GM21381 (cell line): ENCODE measurements around the gene LRMDA.

Experiments
- ATAC-seq: cut with Tn5 transposase; IDR thresholded peaks from one replicate; pipeline ENCODE4 v1.9.1; 2021; ENCODE audit warnings: mild to moderate bottlenecking, moderate library complexity; ENCODE audit not compliant: unreplicated experiment

LRMDA gene

DNA sequence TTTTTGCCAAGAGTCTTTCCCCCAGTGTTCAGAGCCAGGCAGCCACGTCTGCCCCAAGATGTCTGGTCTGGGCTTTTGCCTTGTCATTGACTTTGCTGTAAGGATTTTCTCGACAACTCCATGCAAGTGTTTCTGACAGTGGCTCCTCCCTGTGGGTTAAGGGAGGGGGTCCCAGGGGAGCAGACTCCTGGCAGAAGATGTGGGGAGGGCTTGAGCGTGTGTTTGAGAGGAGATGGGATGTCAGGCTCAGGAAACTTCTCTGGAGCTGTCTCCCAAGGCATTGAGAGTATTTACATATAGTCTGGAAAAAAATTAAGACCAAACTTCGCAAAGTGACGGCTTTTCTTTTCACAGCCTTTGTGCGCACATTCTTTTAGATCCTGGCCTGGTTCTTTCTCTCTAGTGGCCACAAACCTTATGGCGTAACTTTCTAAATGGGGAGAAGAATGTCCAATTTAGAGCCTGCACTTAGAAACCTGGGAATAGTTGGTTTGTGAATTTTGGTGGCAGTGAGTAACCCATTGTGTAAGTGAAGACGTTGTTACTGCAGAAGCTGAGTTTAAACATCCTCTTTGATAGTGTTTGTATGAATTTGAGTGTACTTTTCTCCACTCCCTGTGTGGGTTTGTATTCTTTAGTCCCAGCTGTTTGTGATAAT, 201.5 kb downstream of the LRMDA start:
- ATAC-seq, result no peak

DNA sequence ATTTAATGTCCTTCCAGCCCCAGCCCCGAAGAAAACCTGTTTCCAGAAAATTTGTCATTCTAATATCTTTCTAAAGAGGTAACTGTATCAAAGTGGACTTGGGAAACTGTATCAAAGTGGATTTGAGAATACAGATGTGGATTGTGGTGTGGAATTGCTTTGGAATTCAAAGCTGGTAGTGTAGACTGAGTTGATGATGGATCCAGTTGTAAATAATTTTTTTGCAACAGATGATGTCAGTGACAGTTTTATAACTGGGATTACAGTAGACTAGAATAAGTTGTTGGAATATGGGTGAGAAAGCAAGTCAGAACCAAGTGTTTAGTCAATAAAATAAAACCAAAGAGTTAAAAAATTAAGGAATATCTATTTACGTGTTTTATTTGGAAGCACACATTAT, 202.1 kb downstream of the LRMDA start:
- ATAC-seq, result no peak

DNA sequence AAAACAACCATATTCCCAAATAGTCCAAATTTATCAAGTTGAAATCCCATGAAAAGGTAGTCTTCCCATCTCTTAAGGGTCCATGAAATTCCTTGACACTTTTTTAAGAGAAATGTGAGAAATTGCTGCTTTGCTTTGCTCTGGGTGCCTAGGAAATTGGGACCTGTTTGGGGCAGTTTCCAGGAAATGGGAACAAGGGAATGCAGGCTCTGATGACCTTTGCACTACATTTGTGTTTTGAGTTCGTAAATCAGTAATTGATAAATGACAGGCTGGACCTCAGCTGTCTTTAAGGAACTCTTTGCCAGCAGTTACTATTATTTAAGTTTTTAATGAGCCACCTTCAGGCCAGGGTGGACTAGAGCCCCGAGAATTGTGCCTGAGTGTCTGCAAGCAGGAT, 203.5 kb downstream of the LRMDA start:
- ATAC-seq, result no peak

DNA sequence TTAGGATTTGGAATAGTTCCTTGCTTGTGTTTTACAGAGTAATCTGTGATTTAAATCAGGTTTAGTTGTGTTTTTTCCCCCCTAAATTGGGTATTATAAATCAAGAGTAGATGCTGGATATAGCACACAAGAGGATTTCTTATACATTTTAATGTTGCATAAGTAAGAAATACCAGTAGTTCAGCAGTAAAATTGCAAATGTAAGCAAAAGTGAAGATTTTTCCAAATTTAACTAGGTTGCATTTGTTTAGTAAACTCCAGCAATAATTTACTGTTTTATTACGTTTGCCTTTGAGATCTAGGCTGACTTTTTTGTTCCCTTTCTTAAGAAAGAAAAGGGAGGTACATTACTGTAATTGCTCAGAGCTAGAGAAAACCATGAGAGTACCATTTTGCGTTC, 207.3 kb downstream of the LRMDA start:
- no peak for ATAC-seq

DNA sequence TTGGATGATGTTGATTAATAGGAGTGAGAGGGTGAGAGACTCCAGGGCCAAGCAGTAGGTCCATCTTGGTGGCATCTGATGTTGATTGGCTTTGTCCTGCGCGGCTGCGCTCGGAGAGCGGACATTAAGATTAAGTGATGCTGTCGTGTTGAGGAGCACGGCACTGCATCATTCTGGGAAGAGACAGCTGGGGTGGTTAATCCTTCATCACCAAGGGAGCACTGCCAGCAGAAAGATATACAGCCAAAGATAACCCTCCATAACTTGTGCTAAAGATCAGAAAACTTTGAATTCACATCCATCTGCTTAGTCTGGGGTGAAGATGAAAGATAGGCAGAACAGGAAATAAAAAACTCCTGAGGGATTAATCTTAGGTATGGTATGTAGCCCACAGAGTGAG, 208.3 kb downstream of the LRMDA start:
- ATAC-seq, result no peak

DNA sequence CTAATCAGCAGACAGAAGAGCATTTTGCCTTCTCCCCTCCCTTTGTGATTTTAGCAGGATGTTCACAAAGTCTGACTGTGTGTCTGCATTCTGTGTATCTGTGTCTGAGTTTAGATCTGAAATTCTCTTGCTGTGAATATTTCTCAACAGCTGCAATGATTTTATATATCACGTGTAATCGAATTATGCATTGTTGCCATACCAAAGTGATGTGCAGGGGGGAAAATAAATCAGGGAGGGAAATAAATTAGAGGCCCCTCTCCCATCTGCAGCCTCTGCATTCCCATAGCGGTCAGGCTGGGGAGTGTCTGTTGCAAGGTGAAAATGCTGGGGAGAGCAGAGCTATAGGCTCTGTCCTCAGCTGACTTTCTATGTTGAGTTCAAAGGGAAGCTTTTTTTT, 209.0 kb downstream of the LRMDA start:
- ATAC-seq, result no peak

DNA sequence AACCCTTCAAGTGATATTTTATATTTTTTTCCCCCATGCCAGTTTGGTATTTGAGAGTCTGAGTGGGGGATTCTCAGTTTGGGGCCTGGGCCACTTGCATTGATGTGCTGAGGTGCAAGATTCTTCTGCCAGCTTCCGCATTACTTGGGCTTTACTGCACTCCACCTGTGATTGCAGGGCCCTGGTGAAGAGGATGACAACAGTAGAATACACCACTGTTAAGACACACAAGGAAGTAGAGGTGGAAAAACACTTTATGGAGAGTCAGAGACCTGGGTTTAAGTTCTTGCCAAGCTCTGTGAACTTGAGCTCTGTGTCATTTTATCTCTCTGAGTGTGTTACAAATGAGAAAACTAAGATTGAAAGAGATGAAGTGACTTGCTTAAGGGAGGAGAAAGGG, 209.4 kb downstream of the LRMDA start:
- ATAC-seq, result no peak

DNA sequence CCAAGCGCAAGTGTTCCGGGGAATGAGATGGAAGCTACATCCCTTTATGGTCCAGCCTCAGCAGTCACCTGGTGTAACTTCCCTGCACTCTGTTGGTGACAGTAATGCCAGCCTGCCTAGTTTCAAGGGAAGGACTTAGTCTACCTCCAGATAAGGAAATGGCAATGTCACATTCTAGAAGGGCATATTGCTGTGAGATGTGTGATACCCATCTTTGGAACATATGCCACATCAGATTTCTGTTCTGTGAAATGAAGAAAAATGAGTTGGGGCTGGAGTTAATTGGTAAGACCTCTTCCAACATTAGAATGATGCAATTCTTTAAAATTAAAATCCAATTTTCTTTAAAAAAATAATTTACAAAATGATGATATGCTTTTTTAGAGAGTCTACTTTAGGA, 212.0 kb downstream of the LRMDA start:
- no peak for ATAC-seq

DNA sequence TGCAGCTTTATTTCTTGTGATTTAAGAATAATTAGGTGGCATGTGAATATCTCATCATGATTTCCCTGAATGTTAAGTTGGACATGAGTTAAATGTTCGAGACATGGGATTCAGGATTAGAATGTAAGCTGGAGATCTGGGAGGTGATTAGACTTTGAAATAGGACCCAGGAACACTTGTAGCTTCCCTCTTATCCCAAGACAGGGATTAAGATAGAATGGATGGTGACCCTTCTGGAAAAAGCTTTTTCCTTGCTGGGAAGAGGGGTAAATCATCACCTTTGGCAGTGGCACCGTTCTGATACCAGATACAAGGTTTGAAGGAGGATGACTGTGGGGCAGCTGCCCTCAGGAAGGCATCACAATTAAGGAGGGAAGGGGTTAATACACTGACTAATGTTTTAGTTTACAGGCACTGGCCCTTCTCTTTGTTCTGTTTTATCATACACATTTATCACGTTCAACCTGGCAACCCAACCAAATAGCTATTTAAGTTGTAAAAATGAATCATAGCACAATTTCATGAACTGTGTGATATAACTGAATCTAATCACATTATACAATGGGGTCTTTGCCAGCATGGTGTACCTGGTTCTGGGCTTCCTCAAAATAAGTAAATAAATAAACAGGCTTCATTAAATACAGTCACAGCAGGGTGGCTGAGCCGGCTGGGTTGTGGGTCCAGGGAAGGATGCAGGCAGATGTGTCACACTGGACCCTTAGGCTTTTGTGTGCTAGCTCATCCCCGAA, 212.7 kb downstream of the LRMDA start:
- ATAC-seq, result no peak

DNA sequence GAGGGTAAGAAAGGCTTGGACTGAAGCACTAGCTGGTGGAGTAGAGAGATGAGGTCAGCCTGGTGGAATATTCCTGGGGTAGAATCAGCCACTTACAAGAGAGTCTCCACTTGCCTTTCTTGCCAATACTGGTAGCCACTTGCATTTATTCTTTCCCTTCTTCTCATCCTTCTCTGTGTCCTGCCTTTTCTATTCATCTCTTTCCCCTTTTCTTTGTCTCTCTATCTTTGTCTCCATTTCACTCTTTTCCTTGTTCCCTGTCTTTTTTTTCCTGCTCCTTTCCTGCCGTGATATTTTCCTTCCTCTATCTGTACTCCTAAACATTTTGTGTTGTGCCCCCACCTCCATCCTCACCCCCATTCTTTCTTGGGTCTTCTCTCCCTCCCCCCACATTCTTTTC, 214.3 kb downstream of the LRMDA start:
- no peak for ATAC-seq

DNA sequence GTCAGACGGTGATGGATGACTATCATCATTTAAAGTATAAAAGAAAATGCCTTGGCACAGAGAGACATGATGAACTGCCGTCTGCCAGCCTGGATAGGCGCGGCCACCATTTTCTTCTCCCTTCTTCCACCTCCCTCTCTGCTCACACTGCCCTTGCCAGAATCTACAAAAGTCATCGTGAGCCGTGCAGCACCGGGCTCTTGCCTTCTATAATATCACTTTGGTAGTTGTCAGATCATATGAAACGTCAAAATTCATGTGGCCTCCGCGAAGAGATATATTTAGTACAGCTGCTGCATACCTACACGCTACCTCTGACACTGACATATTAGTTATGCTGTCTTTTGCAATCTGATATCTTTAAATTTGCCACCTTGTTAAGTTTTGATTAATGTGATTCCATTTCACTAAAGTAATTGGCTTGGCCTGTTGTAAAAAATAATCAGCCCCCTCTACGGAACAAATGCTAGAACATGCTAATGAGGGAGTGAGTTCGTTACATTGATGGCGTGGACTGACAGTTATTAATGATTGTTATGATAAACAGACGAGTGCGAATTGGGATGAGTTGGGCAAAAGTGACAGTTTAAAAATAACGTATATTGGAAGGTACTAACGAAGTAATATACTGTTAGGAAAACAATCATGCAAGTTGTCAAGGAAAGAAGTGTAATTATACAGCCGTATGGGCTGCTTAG, 214.9 kb downstream of the LRMDA start:
- ATAC-seq, result no peak

DNA sequence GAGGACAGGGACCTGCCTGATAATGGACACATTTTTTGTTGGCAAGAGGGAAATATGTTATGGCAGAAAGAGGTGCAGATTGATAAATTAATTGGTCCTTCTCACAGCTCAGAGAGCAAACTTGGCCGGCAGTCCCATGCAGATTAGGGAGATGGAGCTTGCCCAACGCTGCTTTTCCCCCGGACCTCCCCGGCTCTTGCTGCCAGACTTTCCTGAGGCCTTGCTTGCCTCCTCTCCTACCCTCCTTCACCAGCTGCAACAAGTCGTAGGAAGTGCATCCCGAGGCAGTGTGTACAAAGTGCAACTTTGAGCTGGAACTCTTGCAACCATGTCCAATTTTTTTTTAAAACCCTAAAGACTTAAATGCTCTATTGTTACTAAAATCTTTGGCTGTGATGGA, 215.5 kb downstream of the LRMDA start:
- no peak for ATAC-seq

DNA sequence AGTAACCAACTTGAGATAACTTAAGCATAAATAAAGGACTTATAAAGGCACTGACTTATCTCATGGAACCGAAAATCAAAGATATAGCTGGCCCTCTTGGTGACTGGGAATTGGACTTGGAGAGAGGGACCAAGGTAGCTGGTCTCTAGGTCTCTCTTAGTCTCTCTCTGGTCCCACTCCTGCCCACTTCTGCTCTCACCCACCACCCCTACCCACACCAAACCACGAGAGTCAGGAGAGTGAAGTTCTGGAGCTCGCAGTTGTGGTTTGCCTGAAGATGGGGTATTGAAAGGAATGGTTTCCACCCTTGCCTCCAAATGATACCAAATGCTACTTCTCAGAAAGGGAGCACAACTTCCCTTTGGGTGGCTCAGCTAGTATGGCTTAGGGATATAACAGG, 216.3 kb downstream of the LRMDA start:
- no peak for ATAC-seq

DNA sequence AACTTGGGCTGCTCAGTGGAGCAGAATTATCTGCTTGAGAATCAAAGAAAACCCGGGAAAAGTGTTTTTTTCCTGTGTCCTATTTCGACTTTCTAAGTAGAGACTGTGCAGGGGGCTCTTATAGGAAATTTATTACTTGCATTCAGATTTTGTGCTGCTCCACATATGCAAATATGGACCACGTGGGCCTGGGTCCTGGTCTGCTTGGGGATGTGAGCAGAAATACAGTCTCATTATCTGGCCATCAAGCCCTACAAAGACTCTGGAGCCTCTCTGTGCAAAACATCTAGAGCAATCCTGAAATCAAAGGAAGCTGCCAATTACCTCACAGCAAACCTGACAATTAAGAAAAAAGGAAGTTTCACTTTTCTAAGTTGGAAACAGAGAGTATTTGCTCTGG, 216.9 kb downstream of the LRMDA start:
- ATAC-seq, result no peak

DNA sequence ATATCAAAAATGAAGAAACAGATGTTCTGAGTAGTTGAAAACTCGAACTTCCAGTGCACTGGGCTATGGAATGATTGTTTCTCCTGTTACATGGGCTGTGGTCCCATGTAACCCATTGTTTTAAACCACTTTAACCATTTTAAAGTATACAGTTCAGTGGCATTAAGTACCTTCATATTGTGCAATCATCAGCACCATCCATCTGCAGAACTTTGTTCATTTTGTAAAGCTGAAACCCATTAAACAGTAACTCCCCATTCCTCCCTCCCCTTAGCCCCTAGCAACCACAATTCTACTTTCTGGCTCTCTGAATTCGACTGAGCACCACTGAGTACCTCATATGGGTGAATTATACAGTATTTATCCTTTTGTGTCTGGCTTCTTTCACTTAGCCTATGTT, 217.4 kb downstream of the LRMDA start:
- no peak for ATAC-seq

DNA sequence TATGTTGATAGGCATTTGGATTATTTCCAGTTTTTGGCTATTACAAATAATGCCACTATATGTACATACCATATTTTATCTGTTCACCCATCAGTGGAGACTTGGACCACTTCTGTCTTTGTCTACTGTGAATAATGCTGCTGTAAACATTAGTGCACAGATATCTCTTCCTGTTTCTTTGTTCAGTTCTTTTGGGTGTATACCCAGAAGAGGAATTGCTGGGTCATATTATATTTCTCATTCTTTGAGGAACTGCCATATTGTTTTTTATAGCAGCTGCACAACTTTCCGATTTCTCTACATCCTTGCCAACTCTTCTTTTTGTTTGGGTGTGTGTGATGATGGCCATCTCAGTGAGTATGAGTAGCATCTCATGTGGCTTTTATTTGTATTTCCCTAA, 218.0 kb downstream of the LRMDA start:
- no peak for ATAC-seq

DNA sequence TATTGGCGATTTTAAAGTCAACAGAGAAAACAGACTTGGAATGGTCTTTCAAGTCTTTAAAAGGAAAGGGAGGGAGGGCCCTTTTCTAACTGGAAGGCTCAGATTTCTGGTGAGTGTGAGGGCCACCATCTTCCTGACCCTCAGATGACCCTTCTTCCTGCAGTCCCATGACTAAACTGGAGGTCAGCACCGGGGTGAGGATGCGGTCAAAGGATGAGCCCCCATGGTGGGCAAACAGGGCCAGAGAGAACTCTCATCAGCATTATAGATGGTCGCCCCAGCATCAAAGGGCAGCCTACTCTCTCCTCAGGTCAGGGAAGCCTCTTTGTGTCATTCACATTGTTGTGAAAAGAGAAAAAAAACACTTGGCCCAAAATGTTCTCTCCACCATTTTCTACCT, 219.2 kb downstream of the LRMDA start:
- ATAC-seq, result no peak

DNA sequence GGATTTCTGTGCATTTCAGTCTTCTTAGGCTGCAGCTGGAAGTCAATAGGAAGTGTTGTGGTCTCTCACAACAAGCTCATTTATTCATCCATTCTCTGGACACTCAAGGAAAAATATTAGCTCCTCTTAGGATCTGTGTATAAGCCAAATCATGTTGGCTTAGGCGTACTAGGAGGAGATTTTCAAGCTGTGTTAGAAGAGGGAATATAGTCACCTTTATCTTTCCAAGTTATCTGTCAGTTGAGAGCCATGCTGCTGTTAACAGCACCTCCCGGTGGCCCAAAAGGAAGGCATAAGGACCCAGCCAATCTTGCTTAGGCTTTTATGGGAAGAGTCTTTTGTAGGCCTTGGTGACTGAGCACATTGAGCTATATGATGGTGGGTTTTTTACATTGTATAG, 220.0 kb downstream of the LRMDA start:
- no peak for ATAC-seq

DNA sequence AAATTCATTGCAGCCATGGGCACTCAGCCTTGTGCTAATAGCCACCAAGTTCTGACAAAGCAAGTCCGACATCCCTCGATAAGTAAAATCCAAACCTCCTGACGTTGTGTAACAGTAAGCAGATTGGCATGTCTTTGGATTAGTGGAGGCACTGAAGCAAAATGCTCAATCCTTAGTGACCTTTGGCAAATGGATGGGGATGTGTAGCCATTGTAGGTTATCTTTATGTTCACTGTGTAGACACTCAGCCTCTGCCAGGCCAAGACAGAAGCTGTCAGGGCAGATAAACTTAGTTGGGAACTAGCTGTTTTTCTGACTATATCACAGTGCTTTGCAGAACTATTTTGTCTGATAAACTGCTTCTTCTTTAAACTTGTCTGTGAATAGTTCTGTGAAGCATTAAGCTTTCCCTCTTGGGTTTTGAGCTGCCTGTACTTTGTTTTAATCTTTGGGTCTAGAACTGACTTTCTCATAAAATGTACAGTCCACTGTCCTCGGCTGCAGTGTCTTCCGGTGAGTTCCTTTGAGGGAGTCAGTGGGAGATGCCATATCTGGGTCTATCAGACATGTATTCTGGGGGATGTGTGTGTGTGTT, 220.8 kb downstream of the LRMDA start:
- no peak for ATAC-seq

DNA sequence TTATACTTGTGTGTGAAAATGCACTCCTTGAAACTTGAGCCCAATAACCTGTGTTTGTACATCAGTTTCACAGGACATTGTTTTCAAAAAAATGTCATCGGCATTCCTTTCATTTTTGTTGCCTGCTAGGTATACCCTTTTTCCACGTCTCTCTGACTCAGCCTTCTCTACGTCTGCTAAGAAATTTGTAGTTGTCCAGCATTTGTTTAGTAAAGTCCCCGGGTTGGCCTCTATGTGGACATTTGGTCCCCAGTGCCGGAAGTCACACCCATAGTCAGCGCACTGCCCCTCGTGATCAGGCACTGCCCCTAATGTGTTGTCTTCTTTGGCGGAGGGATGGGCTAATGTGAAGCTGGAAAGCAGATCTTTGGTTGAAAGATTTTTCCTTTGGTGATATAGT, 222.3 kb downstream of the LRMDA start:
- no peak for ATAC-seq

DNA sequence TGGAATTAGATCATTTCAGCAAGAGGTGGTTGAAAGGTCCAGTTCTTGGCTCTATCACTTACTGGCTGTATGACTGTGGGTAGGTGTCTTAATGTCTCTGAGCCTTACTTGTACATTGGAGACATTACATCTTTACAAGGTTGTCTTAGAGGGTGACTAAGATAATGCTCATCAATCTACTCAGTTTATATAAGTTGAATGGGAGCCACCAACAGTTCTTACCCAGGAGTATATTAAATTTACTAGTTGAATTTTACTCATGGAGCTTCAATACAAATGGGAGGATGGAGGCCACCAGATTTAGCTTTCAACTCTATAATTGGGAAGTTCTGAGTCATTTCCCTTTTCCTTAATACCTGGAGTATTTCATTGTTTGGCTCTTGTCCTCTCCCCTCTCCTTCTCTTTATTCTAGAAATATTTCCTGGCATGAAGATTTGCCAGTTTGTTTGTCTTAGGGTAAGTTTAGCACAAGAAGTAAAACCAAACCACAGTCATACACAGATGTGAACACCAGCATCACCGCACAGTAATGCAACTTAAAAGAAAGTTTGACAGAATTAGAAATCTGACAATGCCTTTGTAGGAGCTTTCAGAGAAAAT, 222.8 kb downstream of the LRMDA start:
- ATAC-seq, result no peak
